Thymus (tissue), 11 donors: ENCODE measurements around the gene LGALS4. TPM values are rescaled to one million over a fixed set of nuclear protein-coding genes. Genes with fewer than 3 reads are reported as not detected.

ENCODE experiments used
- DNase-seq, 9 donors: peaks; one replicate each; pipeline ENCODE4 v3.0.0-alpha.2; 2013; ENCODE audit warnings: low spot score in 9 of 9, low read depth in 6 of 9, missing footprints in 1 of 9
- H3K27ac ChIP-seq, 2 donors: one replicate each; pipeline ENCODE4 v1.5.1; 2013; ENCODE audit warnings: control low read depth in 1 of 2, low read depth in 1 of 2, low read length in 1 of 2, mild to moderate bottlenecking in 1 of 2, moderate library complexity in 1 of 2
- H3K27me3 ChIP-seq, 2 donors: one replicate each; pipeline ENCODE4 v1.5.1; 2013; ENCODE audit warnings: low read length in 1 of 2; ENCODE audit not compliant: control insufficient read depth in 2 of 2, insufficient read depth in 1 of 2
- H3K36me3 ChIP-seq, 2 donors: one replicate each; pipeline ENCODE4 v1.5.1; 2013; ENCODE audit warnings: low read length in 1 of 2, mild to moderate bottlenecking in 1 of 2, moderate library complexity in 1 of 2; ENCODE audit not compliant: control insufficient read depth in 2 of 2, insufficient read depth in 2 of 2
- H3K4me1 ChIP-seq, 2 donors: one replicate each; pipeline ENCODE4 v1.5.1; 2013; ENCODE audit warnings: low read length in 2 of 2; ENCODE audit not compliant: control insufficient read depth in 2 of 2, insufficient read depth in 2 of 2
- H3K4me3 ChIP-seq, 2 donors: one replicate each; pipeline ENCODE4 v1.5.1; 2013; ENCODE audit warnings: low read length in 2 of 2, control low read depth in 1 of 2, mild to moderate bottlenecking in 1 of 2
- H3K9me3 ChIP-seq, 2 donors: one replicate each; pipeline ENCODE4 v1.5.1; 2013; ENCODE audit warnings: low read length in 1 of 2, mild to moderate bottlenecking in 1 of 2; ENCODE audit not compliant: control insufficient read depth in 2 of 2, insufficient read depth in 1 of 2
- WGBS: extraction: QIAGEN DNeasy Blood & Tissue Kit; methylation state at CpG from one replicate; pipeline ENCODE4 v1.1.7; 2013; 5-methylcytosine and 5-hydroxymethylcytosine counted together
- polyA plus RNA-seq: library from polyadenylated mRNA; stranded (reverse); fragments of 200-250 nt; gene quantifications from one replicate; pipeline ENCODE4 v1.2.3, GENCODE V29; 2013
- total RNA-seq: library from RNA; stranded (reverse); fragments of 120-200 nt; gene quantifications from one replicate; pipeline ENCODE4 v1.2.4, GENCODE V29; 2013
- donor health status: healthy.

LGALS4 gene
- total and polyA plus RNA-seq, 2 donors, result 1.1 to 6.8 TPM

DNA sequence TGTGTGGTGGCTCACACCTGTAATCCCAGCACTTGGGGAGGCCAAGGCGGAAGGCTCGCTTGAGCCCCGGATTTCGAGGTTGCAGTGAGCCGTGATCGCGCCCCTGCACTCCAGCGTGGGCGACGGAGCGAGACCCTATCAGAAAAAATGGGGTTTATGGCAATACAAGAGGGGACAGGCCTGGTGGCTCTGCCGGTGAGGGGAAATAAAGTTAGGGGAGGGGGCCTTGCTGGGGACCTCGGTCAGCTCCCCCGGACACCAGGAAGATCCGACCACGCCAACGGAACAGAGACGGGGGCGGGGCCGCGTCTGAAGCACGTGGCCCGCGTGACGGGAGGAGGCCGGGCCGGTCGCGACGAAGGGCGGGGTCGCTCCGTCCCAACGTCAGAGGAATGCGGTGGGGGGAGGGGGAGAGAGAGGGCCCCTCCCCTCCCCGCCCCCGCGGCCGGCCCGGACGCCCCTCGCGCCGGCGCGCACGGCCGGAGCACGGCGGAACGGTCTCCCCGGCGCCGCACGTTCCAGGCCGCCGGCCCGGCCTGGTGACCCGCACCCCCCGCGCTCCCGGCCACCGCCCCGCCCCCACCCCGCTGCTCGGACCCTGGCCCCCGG lies 39.0 kb upstream of the LGALS4 start:
- peak in 7 of 9 donors; percentile 75 to 91 (median 78) for DNase-seq
- peak overlapping the region; percentile 98 to 100 for H3K27ac ChIP-seq
- peaks cover 27 to 42% of the 10 kb centered on the region in 2 donors for H3K4me1 ChIP-seq
- under 1% methylated on average over 67 of the region's 67 CpGs for WGBS
- peaks cover 0 to 3% of the 10 kb centered on the region in 2 donors for H3K9me3 ChIP-seq
- H3K4me3 ChIP-seq, result peak overlapping the region; percentile 75 to 95
- H3K36me3 ChIP-seq, result peaks cover 10 to 19% of the 10 kb centered on the region in 2 donors
- peaks cover 0 to 4% of the 10 kb centered on the region in 2 donors for H3K27me3 ChIP-seq

DNA sequence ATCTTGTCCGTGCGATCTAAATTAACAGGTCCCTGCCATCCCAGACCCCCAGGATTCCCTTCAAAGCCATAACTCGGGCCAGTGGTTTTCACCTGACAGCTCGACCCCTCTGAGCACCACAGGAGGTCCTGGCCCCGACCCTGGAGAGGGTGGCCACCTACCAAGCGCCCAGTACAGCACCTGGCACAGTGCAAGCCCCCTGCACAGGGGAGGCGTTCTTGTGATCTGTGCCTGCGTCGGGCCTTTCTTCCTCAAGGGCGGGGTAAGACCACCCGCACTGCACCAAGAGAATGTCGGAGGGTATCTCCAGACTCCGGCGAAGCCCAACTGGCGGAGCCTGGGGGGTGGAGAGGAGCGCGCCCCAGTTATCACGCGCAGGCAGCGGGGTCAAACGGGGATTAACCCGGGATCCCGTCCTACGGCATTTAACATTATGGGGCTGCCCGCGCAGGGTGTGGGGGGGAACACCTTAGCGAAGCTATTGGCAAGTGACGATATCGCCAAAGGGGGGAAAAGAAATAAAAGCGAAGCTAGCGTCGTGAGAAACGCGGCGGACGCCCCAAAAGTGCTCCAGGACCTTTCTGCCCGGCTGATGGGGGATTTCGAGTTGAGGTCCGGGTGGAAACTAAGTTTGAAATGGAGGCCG lies 38.4 kb upstream of the LGALS4 start:
- peaks cover 27 to 42% of the 10 kb centered on the region in 2 donors for H3K4me1 ChIP-seq
- H3K27ac ChIP-seq, result peak overlapping the region; percentile 98 to 100
- peaks cover 0 to 3% of the 10 kb centered on the region in 2 donors for H3K9me3 ChIP-seq
- peaks cover 0 to 4% of the 10 kb centered on the region in 2 donors for H3K27me3 ChIP-seq
- H3K36me3 ChIP-seq, result peaks cover 16 to 25% of the 10 kb centered on the region in 2 donors
- peak overlapping the region; percentile 75 to 95 for H3K4me3 ChIP-seq
- peak in 3 of 9 donors; percentile 37 to 68 (median 41) for DNase-seq
- 2% methylated on average over 40 of the region's 40 CpGs for WGBS

DNA sequence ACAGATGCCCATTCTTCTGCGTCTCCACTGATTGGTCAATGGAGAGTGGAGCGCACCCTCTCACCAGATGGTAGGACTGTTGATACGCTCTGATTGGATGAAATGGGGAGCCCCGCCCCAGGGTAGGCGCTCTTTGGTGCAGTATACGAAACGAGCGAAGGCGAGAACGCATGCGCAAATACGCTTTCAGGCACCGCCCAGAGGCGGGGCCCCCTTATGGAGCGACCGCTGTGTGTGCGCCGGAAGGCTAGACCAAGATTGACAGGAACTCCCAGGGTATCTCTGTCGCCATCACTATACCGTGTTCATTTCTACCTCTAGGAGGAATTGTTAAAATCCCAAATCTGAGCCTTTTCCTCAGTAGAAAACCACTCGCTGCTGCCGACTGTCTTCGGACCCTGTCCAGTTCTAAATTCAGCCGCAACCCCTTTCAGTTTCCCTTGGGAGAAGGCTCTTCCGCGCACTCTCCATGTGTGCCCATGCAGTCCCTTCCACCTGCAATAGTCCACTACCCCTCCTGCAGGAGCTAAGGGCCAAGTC lies 37.8 kb upstream of the LGALS4 start:
- Histone ChIP-seq H3K27me3 (peaks cover 0 to 4% of the 10 kb centered on the region in 2 donors), H3K9me3 (peaks cover 0 to 3% of the 10 kb centered on the region in 2 donors), H3K4me1 (peaks cover 27 to 42% of the 10 kb centered on the region in 2 donors), H3K27ac (peak overlapping the region; percentile 98 to 100), H3K36me3 (peaks cover 22 to 31% of the 10 kb centered on the region in 2 donors), H3K4me3 (peak overlapping the region; percentile 75 to 95)
- WGBS, result under 1% methylated on average over 26 of the region's 26 CpGs
- DNase-seq, result peak in 4 of 9 donors; percentile 99 to 100 (median 100)

DNA sequence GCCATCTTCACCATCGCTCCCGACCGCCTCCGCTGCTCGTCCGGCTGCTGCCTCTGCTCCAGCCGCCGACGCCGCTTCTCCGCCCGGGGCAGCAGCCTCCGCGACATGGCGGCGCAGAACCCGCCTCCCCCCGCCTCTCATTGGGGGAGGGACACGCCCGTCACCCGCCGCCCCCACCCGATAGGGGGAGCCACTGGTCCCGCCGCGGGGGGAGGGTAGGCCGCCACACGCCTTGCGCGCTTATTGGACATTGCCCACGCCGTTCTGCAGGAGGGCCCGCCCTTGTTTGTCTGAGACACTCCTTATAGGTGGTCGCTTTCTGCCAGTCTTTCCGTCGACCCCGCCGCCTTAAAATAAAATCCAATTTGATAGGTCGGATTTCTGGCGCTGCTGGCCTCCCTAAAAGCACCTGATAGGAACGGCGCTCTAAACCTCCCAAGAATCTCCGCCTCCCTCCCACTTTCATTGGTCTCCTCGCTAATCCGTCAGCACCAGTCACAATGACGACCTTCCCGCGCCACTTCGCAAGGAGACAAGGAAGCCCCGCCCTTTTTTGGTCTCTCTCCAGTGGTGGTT lies 37.2 kb upstream of the LGALS4 start, which contains the start of gene HNRNPL:
TSS of gene HNRNPL (minus strand) at position 127 of the 576 bp plus-strand sequence. CDS start at position 107, 20 bp downstream.
- peaks cover 0 to 4% of the 10 kb centered on the region in 2 donors for H3K27me3 ChIP-seq
- H3K27ac ChIP-seq, result peak within 1 kb of the TSS; percentile 100
- under 1% methylated on average over 50 of the region's 50 CpGs for WGBS
- DNase-seq, result peak in 6 of 9 donors; percentile 89 to 100 (median 100)
- H3K9me3 ChIP-seq, result peaks cover 0 to 3% of the 10 kb centered on the region in 2 donors
- peaks cover 27 to 45% of the 10 kb centered on the region in 2 donors for H3K4me1 ChIP-seq
- H3K36me3 ChIP-seq, result peaks cover 28 to 37% of the 10 kb centered on the region in 2 donors
- peak within 1 kb of the TSS; percentile 75 to 95 for H3K4me3 ChIP-seq

DNA sequence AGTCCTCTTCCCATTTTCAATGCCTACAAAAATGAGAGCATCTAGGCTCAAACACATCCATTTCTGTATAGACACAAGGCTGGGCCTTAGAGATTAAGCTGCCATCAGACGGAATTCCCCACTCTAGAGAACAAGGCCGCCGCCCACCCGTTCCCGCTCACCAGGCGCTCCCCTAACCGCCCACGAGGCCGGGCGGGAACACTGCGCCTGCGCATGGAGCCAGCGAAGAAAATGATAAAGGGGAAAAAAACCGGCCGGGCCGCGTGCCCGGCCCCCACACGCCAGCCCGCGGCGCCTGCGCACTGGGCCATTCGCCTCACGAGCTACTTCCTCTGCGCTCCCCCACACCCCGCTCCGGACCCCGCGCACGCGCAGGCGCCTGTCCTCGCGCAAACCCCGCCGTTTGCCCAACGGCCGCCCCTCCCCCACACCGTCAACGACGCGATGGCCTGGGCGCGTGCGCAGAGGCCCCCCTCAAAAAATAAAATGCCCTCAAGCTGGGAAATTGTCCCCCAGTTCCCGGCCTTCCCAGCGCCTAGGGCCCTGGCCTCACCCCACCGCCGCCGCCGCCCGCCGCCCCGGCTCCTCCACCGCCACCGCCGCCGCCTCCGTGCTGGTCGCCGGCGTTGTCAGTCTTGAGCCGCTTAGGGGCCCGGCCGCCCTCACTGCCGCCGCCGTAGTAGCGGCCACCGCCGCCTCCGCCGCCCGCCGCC lies 36.6 kb upstream of the LGALS4 start:
- Histone ChIP-seq H3K4me3 (peak overlapping the region; percentile 64 to 95), H3K4me1 (peaks cover 27 to 46% of the 10 kb centered on the region in 2 donors), H3K27me3 (peaks cover 0 to 4% of the 10 kb centered on the region in 2 donors), H3K27ac (peak overlapping the region; percentile 92 to 100), H3K9me3 (peaks cover 0 to 3% of the 10 kb centered on the region in 2 donors), H3K36me3 (peaks cover 34 to 43% of the 10 kb centered on the region in 2 donors)
- WGBS, result under 1% methylated on average over 76 of the region's 76 CpGs
- peak in 8 of 9 donors; percentile 85 to 96 (median 90) for DNase-seq

DNA sequence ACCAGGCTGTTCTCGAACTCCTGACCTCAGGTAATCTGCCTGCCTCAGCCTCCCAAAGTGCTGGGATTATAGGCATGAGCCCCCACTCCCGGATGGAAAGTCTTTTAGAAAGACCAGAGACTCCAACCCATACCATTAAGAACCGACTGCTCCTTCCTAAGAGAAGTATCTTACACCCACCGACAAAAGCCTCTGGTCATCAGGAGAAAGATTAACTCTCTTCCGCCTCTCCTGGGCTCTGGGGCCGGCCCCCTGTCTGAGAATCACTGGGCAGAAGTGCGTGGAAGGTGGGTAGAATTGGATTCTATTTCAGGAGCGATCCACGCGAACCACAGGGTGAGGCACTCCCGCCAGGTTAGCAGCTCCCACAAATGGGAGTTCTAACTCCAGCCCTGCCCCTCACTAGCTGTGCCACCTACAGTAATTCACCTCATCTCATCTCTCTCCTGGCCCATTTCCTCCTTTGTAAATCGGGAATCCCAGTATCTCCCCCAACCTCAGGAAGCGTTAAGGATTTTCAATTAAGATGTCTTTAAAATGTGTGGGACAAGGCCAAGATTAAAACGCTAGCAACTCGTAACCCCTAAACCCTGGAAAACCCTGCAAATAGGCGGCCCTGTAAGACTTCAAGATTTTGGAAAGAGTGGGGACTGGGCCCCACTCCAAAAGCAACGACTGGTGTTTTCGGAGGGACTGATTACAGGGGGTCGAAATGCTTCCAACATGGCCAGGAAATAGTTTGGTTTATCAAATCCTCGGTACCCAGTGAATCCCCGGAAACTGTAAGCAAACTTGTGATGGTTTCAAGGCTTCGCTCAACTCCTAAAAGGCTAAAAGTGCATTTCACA lies 35.8 kb upstream of the LGALS4 start:
- peak overlapping the region; percentile 64 to 95 for H3K4me3 ChIP-seq
- H3K36me3 ChIP-seq, result peaks cover 42 to 51% of the 10 kb centered on the region in 2 donors
- DNase-seq, result no peak
- peaks cover 0 to 4% of the 10 kb centered on the region in 2 donors for H3K27me3 ChIP-seq
- 50% methylated on average over 22 of the region's 22 CpGs for WGBS
- H3K9me3 ChIP-seq, result peaks cover 0 to 3% of the 10 kb centered on the region in 2 donors
- H3K27ac ChIP-seq, result peak overlapping the region; percentile 68 to 100
- peaks cover 28 to 54% of the 10 kb centered on the region in 2 donors for H3K4me1 ChIP-seq

DNA sequence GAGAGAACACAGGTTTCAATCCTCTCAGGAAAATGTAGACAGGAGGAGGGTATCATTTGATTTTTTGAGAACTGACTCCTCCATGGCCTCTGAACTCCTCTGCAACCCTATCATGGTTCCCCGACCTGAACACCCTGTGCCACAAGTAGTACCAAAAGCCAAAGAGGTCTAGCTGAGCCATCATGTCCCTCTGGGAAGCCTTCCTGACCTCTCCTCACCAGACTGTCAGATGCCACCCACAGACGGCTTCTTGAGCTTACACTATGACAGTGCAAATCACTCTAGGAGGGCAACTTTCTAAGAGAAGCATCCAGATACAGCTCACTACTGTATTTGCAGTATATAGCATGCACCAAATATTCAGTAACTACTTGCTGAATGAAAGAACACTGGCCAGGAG lies 33.4 kb upstream of the LGALS4 start:
- WGBS, result 93% methylated on average over 2 of the region's 2 CpGs
- Histone ChIP-seq H3K36me3 (peaks cover 65 to 75% of the 10 kb centered on the region in 2 donors), H3K9me3 (no peaks in the 10 kb centered on the region), H3K4me3 (no peak overlapping the region), H3K4me1 (peaks cover 28 to 61% of the 10 kb centered on the region in 2 donors), H3K27ac (no peak overlapping the region), H3K27me3 (no peaks in the 10 kb centered on the region)
- DNase-seq, result no peak
